ENCODE measurements around the gene TMEM51.
"Not testable (repeated sequence)": the region's sequence is repeated elsewhere in the genome, so short reads cannot be mapped to it uniquely, and the experiment has no call there.

Gene TMEM51

DNA sequence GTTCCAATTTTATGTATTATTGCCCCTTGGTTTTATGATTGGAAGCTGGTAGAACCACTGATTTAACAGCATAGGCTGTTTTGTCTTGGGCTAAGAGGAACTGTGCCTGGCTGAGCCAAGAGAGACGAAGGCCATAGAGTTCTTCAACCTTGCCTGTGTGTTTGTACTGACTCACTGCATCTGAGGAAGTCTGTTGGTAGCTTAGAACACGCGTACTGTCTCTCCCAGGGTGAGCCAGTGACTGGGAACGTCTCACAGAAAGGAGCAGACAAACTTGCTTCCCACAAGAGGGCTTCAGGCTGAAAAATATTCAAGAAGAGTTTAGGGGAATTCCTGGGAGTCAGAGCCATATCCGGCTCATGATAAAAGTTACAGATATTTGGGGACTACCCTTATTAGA is 14.9 kb downstream of the TMEM51 start:
- DNase-seq (ENCODE audit: low read depth), result peak; percentile 90
- H3K4me3 ChIP-seq (ENCODE audit: control insufficient read depth, low read depth, low read length), result no peak overlapping the region
- TF ChIP-seq, protein P1, sequence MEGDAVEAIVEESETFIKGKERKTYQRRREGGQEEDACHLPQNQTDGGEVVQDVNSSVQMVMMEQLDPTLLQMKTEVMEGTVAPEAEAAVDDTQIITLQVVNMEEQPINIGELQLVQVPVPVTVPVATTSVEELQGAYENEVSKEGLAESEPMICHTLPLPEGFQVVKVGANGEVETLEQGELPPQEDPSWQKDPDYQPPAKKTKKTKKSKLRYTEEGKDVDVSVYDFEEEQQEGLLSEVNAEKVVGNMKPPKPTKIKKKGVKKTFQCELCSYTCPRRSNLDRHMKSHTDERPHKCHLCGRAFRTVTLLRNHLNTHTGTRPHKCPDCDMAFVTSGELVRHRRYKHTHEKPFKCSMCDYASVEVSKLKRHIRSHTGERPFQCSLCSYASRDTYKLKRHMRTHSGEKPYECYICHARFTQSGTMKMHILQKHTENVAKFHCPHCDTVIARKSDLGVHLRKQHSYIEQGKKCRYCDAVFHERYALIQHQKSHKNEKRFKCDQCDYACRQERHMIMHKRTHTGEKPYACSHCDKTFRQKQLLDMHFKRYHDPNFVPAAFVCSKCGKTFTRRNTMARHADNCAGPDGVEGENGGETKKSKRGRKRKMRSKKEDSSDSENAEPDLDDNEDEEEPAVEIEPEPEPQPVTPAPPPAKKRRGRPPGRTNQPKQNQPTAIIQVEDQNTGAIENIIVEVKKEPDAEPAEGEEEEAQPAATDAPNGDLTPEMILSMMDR (conservative IDR thresholded peaks at IDR 0.05; ENCODE audit: control insufficient read depth, insufficient read depth, low read depth, low read length), result no peak

DNA sequence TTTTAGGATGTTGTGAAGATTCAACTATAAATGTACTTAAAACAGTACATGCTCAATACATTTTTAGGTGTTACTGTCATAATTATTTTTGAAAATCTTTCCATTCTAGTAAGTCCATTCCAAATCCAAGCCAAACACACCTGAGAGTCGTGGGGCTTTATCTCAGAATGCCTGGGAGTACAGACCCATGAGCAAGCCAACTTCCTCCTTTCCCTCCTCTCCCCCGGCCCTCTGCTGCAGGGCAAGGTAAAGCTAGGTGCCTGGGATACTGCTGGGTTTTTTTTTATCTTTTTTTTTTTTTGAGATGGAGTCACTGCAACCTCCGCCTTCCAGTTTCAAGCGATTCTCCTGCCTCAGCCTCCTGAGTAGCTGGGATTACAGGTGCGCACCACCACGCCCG is 16.5 kb downstream of the TMEM51 start:
- no peak overlapping the region for H3K4me3 ChIP-seq (ENCODE audit: control insufficient read depth, low read depth, low read length)
- DNase-seq (ENCODE audit: low read depth), result no peak
- TF ChIP-seq, protein P1 (conservative IDR thresholded peaks at IDR 0.05; ENCODE audit: control insufficient read depth, insufficient read depth, low read depth, low read length), result no peak

DNA sequence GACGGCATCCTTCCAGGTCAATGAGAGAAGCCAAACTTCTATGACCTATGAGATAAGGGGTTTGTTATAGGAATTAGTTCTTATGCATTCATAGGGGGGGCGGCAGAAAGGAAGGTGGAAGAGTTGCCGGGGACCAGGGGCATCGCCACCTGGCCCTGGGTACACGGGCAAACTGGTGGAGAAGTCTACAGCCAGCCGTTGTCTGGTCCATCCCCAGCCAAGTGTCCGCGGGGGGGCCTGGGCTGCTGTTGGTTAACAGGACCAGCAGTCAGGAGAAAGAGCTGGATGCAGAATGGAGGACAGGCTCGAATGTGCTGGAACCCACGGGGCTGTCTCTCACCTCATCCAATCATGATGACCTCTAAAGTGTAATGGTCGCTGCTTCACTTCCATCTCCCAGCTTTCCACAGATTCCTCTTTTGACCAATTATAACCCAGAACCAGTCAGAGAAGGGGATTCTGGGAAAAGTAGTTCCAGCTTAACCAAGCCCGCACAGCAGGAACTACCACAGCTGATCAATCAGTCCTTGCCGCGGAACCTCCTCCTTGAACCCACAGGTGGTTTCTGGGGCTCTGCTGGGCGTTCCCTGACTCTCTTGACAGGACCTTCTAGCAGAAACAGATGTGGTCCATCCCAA is 17.8 kb downstream of the TMEM51 start:
- H3K4me3 ChIP-seq (ENCODE audit: control insufficient read depth, low read depth, low read length), result no peak overlapping the region
- DNase-seq (ENCODE audit: low read depth), result no peak
- TF ChIP-seq, protein P1 (conservative IDR thresholded peaks at IDR 0.05; ENCODE audit: control insufficient read depth, insufficient read depth, low read depth, low read length), result no peak

DNA sequence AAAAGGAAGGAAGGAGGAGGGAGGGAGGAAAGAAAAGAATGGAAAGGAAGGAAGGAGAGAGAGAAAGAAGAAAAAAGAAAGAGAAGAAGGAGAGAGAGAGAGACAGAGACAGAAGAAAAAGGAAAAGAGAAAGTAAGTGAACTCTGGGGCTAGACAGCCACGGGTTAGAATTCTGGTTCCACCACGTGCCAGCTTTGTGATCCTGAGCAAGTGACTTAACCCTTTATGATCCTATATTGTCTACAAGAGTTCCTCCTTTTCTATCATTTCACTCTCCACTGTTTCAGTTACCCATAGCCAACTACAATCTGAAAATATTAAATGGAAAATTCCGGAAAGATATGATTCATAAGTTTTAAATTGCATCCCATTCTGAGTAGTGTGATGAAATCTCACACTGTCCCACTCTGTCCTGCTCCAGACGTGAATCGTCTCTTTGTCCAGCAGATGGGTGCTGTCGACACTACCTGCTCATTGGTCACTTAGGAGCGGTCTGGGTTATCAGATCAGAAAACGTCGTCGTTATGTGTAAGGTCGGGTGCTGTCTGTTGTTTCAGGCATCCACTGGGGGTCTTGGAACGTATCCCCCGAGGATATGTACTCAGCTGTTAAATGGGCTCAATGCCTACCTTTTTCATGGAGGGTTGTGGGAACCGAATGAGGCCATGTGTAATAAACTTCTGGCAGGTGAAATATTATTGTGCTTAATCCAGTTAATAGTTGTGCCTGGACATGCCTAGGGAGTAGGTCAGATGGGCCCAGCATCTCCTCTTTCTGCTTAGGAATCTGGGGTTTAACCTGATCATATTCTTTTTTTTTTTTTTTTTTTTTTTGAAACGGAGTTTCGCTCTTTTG is 19.1 kb downstream of the TMEM51 start:
- no peak overlapping the region for H3K4me3 ChIP-seq (ENCODE audit: control insufficient read depth, low read depth, low read length)
- peak; percentile 24 for DNase-seq (ENCODE audit: low read depth)
- TF ChIP-seq, protein P1 (conservative IDR thresholded peaks at IDR 0.05; ENCODE audit: control insufficient read depth, insufficient read depth, low read depth, low read length), result no peak

DNA sequence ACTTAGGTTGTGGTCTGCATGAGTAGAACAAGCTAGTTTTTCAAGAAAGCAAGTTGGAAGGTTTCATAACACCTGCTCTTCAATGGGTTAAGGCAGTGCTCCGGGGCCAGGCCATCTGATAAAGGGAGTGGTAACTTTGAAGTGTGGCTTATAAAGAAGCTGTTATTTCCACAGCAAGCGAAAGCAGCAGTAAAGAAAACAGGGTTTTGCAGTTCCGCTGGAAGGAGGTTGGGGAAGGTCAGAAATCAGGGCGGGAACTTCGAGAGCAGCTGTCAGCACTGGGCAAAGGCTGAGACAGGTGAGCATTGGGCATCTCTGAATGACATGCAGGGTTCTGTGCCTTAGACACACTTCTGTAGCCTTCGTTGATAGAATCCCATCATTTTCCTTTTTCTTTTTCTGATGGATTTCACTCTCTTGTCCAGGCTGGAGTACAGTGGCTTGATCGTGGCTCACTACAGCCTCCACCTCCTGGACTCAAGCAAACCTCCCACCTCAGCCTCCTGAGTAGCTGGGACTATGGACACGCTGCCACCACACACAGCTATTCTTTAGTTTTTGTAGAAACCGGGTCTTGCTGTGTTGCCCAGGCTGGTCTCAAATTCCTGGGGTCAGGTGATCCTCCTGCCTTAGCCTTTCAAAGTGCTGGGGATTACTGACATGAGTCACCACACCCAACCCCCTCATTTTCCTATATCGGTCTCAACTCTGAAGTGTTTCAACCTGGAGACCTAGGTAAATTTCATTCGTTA is 20.5 kb downstream of the TMEM51 start:
- DNase-seq (ENCODE audit: low read depth), result no peak
- H3K4me3 ChIP-seq (ENCODE audit: control insufficient read depth, low read depth, low read length), result no peak overlapping the region
- TF ChIP-seq, protein P1 (conservative IDR thresholded peaks at IDR 0.05; ENCODE audit: control insufficient read depth, insufficient read depth, low read depth, low read length), result no peak

DNA sequence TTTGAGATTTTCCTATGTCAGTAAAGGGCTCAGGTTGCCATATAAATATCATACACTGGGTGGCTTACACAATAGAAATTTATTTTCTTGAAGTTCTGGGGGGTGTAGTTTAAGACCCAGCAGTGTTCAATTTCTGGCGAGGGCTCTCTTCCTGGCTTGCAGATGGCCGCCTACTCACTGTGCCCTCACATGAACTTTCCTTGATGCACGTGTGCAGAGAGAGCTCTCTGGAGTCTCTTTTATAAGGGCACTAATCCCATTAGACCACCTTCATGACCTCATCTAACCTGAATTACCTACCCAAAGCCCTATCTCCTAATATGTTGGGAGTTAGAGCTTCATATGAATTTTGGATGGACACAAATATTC is 21.1 kb downstream of the TMEM51 start:
- peak; percentile 51 for DNase-seq (ENCODE audit: low read depth)
- H3K4me3 ChIP-seq (ENCODE audit: control insufficient read depth, low read depth, low read length), result no peak overlapping the region
- TF ChIP-seq, protein P1 (conservative IDR thresholded peaks at IDR 0.05; ENCODE audit: control insufficient read depth, insufficient read depth, low read depth, low read length), result no peak

DNA sequence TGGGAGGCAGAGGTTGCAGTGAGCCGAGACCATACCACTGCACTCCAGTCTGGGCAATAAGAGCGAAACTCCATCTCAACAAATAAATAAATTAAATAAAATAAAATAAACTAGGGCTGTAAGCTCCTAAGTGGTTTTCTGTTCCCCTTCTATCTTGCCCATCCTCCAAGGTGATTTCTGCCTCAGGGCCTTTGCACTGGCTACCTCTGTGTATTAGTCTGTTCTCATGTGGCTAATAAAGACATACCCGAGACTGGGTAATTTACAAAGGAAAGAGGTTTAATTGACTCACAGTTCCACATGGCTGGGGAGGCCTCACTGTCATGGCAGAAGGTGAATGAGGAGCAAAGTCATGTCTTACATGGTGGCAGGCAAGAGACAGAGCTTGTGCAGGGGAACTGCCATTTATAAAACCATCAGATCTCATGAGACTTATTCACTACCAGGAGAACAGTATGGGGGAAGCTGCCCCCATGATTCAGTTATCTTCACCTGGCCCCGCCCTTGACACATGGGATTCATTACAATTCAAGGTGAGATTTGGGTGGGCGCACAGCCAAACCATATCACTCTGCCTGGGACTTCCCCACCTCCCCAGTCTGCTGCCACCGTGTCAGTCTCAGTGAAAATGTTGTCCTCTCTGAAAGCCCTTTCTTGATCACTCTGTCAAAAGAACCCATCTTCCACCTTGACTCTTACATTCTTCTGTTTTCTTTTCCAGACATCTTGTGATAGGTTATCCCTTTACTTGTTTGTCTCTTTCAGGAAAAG is 22.0 kb downstream of the TMEM51 start:
- H3K4me3 ChIP-seq (ENCODE audit: control insufficient read depth, low read depth, low read length); DNase-seq (ENCODE audit: low read depth): not testable (repeated sequence)
